HG02642 (cell line): ENCODE results near the gene DDX20.

Source experiments
- ATAC-seq: cut with Tn5 transposase; IDR thresholded peaks from one replicate; pipeline ENCODE4 v1.9.1; 2021; ENCODE audit warnings: mild to moderate bottlenecking; ENCODE audit not compliant: unreplicated experiment, poor library complexity

The DDX20 gene

GRCh38 chr1:111747282-111747734 lies 8.4 kb upstream of the DDX20 start:
- peak; percentile 60 for ATAC-seq

- no peak for ATAC-seq
Observed at GRCh38 chr1:111747947-111748346, 7.8 kb upstream of the DDX20 start.

GRCh38 chr1:111749628-111750027 lies 6.1 kb upstream of the DDX20 start:
- ATAC-seq: no peak

- no peak for ATAC-seq
Observed at GRCh38 chr1:111750856-111751255, 4.8 kb upstream of the DDX20 start.

- no peak for ATAC-seq
Observed at GRCh38 chr1:111751906-111752575, 3.7 kb upstream of the DDX20 start.

DNA sequence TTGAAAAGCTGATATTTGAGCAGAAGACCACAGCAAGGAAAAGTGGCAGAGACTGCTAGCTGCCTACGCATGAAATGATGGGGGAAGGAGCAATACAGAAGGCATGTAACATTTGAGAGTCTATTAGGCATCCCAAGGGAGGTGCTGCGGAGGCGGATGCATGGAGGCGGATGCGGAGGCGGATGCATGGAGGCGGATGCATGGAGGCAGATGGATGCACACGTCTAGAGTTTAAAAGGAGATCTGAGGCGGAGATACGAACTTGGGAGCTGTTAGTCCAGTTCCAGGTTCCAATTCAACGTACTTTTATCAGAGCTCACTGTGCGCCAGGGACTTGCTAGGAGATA lies 744 bp upstream of the DDX20 start:
- no peak for ATAC-seq

GRCh38 chr1:111756124-111756513 lies 418 bp downstream of the DDX20 start:
- ATAC-seq: peak; percentile 20

GRCh38 chr1:111758373-111758772 lies 2.7 kb downstream of the DDX20 start:
- ATAC-seq: no peak

DNA sequence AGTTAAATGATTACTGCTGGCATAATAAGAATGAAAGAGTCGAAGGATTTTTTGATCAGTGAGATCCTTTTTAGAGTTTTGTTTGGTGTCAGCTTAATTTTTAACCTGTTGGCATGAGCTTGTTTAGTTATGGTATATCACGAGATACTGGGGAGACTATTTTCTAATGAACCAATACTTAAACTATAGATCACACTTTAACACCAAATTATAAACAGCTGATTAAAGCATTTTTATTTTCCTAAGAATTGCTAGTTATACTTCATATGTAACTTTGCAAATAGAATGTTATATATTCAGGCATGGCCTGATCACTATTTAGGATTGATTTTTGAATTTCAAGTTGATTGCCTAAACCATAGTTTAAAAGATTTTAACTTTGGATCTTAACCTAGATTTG lies 6.0 kb downstream of the DDX20 start:
- ATAC-seq: no peak

GRCh38 chr1:111762332-111762731 lies 6.6 kb downstream of the DDX20 start:
- no peak for ATAC-seq

GRCh38 chr1:111768023-111768422 lies 12.3 kb downstream of the DDX20 start:
- ATAC-seq: no peak

DNA sequence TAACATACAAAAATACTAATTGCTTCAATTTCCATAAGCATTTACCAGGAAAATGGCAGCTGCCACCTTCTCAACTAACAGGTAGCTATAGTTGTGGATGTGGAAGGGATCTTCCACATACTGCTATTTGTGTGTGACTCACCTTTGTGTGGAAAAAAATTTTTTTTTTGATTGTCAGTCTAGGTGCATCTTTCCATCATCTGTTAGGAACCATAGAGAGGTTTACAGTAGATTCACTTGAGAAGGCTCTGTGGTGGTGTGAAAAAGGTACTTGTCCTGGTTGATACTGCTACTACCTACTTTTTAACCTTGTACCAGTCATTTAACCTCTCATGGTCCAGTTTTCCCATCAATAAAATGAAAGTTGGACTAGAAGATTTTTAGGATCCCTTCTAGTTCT lies 12.9 kb downstream of the DDX20 start:
- ATAC-seq: no peak

DNA sequence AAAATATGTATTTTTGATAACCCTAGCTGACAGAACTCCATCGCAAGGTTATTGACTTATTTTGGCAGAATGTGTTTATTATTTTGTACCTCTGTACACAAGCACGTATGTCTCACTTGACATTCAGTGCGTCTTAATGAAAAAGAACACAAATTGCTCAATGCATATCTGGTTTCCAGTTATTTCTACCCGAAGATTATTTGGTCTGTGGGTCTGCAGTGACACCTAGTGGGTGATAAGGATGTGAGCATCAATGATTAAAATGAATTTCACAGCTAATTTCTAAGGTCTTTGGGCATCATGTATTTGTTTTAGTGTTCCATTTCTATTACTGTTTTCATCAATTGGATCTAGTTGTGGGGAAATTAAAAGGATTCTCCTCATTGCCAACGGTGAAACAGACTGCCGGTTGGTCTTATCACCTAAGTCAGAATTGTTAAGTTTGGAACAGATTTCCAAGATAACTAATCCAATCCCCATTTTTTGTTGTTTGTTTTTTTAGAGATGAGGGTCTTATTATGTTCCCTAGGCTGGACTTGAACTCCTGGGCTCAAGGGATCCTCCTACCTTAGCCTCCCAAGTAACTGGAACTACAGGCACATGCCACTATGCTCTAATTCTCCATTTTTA lies 13.9 kb downstream of the DDX20 start:
- no peak for ATAC-seq

DNA sequence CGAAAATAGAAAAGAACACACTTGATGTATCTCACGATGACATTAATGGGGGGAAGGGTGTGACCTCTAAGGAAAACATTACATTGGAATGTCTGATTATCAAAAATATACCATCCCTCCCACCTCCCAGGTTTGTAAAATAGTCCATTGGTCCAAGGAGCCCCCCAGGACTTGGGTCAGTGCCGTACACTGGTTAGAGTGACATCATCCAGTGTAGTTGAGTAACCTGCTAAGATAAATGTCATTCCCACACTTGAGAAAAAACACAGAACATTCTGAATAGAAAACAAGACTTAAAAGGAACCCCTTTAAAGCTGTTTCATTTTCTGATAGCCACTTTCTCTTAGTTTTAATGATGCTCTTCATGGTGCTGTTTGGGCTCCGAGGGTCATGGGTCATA lies 15.2 kb downstream of the DDX20 start:
- no peak for ATAC-seq

DNA sequence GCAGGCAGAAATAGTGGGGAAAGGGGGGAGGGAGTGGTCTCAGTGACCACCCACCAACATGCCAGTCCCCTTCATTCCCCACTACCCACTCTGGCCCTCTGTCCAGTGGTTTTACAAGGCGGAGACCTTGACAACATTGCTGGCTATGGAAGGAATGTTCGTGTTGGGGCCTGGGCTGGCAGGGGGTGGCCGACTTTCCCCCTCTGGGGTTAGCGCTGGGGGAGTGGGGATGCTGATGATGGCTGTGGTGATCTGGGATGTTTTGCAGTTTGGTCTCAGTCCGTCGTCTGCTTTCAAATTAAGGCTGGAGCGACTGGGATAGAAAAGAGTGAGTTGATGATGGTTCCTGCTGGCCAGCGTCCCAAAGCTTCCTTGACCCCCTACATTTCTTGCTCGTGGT lies 20.3 kb downstream of the DDX20 start:
- ATAC-seq: no peak

GRCh38 chr1:111776391-111776790 lies 20.7 kb downstream of the DDX20 start:
- no peak for ATAC-seq

DNA sequence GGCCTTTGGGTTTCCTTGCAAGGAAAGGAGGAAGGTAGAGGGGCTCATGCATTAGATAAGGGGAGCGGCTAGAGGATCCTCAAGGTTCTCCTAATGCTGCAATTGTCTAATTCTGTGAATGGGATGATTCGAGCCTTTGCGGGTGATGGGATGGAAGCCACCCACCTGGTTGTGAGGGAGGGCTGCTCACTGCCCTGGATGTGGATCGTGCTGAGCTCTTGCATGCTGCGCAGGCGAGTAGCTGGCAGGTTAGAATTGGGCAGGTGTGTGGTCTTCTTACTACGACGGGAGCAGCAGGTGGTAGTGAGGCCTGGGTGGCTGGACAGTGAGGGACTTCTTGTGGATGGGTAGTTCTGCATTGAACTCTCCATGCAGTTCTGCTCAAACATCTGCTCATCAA lies 21.2 kb downstream of the DDX20 start:
- ATAC-seq: no peak

GRCh38 chr1:111777301-111777700 lies 21.6 kb downstream of the DDX20 start:
- no peak for ATAC-seq

GRCh38 chr1:111778066-111778465 lies 22.4 kb downstream of the DDX20 start:
- no peak for ATAC-seq

- no peak for ATAC-seq
Observed at GRCh38 chr1:111778541-111779051, 22.9 kb downstream of the DDX20 start.

- no peak for ATAC-seq
Observed at GRCh38 chr1:111779546-111779945, 23.8 kb downstream of the DDX20 start.

DNA sequence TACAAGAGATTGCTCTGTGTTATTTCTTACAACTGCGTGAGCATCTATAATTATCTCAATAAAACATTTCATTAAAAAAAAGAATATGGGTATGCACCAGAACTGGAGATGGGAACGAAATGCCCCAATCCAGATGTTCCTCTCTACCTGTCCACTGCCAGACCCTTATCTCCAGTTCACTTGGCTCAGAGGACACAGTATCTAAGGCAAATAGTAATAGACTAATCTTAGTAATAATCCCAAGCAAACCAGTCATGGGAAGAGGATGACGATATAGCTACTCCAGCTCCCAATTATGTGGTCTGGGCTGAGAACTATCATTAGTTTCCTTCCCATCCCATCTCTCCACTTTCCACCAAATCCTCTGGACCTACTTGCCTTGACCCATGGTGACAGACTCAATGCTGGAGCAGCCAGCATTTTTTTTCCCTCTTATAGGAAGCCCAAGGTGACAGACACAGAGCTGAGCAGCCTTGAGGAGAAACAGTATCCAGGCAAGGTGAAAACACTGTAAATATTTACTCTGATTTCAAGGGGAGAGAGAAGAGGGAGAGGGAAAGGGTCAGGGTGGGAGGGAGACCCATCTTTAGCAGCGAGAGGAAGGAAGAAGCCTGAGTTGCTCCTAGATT lies 28.7 kb downstream of the DDX20 start:
- ATAC-seq: no peak
